Osteoblast (primary cell): ENCODE measurements around the gene LYRM9. TPM values are rescaled to one million over a fixed set of nuclear protein-coding genes. Genes with fewer than 3 reads are reported as not detected.
A peak's percentile ranks its signal among the peaks of the same experiment; 100 is the strongest.

Source experiments
- DNase-seq: peaks from one replicate; pipeline ENCODE4 v3.0.0; 2011; ENCODE audit warnings: low spot score, mixed read lengths; ENCODE audit not compliant: insufficient read length; ENCODE audit errors: missing footprints
- H2AFZ ChIP-seq: 2 replicates; pipeline ENCODE4 v1.6.0; 2011; ENCODE audit warnings: mild to moderate bottlenecking, low read length
- H3K27ac ChIP-seq: 2 replicates; pipeline ENCODE4 v1.5.1; 2011; ENCODE audit warnings: mild to moderate bottlenecking, low read depth, low read length, moderate library complexity
- H3K27me3 ChIP-seq: 2 replicates; pipeline ENCODE4 v1.6.0; 2012; ENCODE audit warnings: mild to moderate bottlenecking, control low read depth, inconsistent platforms, low read length, moderate library complexity; ENCODE audit not compliant: insufficient read depth
- H3K36me3 ChIP-seq: 2 replicates; pipeline ENCODE4 v1.5.1; 2011; ENCODE audit warnings: mild to moderate bottlenecking, low read length, control low read depth, moderate library complexity; ENCODE audit not compliant: insufficient read depth
- H3K4me1 ChIP-seq: 2 replicates; pipeline ENCODE4 v1.5.1; 2011; ENCODE audit warnings: mild to moderate bottlenecking, low read length, control low read depth, moderate library complexity; ENCODE audit not compliant: insufficient read depth
- H3K4me2 ChIP-seq: 2 replicates; pipeline ENCODE4 v1.6.0; 2011; ENCODE audit warnings: mild to moderate bottlenecking, low read length; ENCODE audit not compliant: insufficient read depth
- H3K4me3 ChIP-seq: fragments of 200-600 bp; sonication (generic); 3 replicates; pipeline ENCODE4 v1.5.1; 2012; ENCODE audit warnings: mild to moderate bottlenecking, low read length, inconsistent platforms; ENCODE audit not compliant: insufficient read depth
- H3K79me2 ChIP-seq: 2 replicates; pipeline ENCODE4 v1.6.0; 2012; ENCODE audit warnings: mild to moderate bottlenecking, low read length, control low read depth, inconsistent platforms; ENCODE audit not compliant: insufficient read depth
- H3K9me3 ChIP-seq: 2 replicates; pipeline ENCODE4 v1.5.1; 2011; ENCODE audit warnings: low read depth, low read length, control low read depth
- H4K20me1 ChIP-seq: 2 replicates; pipeline ENCODE4 v1.6.0; 2012; ENCODE audit warnings: mild to moderate bottlenecking, low read length, control low read depth; ENCODE audit not compliant: insufficient read depth
- CTCF ChIP-seq: IDR thresholded peaks from 2 replicates; pipeline ENCODE4 v1.5.1; 2011; ENCODE audit warnings: mild to moderate bottlenecking, low read depth, low read length, moderate library complexity; ENCODE audit errors: extremely low read depth
- total RNA-seq: library from RNA; depleted of rRNA; stranded (reverse); fragments of >200 nt; gene quantifications from 2 replicates; pipeline ENCODE4 v1.2.3, GENCODE V29; 2012

The LYRM9 gene
- 15.6 and 18.1 TPM in 2 replicates for total RNA-seq

GRCh38 chr17:27892866-27893769 lies at the start of gene LYRM9:
TSS of gene LYRM9 (minus strand) at chr17:27893365. CDS start at chr17:27882694, 10,671 bp downstream.
- H2AFZ ChIP-seq: peak within 1 kb of the TSS; percentile 90
- peaks cover 30% of the 10 kb centered on the region for H3K27me3 ChIP-seq
- H3K27ac ChIP-seq: peak within 1 kb of the TSS; percentile 56
- no peaks in the 10 kb centered on the region for H3K36me3 ChIP-seq
- TF ChIP-seq CTCF: peak; percentile 76
- DNase-seq: peak; percentile 98
- H3K4me2 ChIP-seq: peak within 1 kb of the TSS; percentile 79
- H4K20me1 ChIP-seq: no peaks in the 10 kb centered on the region
- peaks cover 11% of the 10 kb centered on the region for H3K4me1 ChIP-seq
- H3K9me3 ChIP-seq: no peaks in the 10 kb centered on the region
- no peaks in the 10 kb centered on the region for H3K79me2 ChIP-seq
- peak within 1 kb of the TSS; percentile 80 for H3K4me3 ChIP-seq

GRCh38 chr17:27940503-27941428 lies 47.6 kb upstream of the LYRM9 start:
- Histone ChIP-seq H2AFZ (no peak overlapping the region), H4K20me1 (no peaks in the 10 kb centered on the region), H3K36me3 (no peaks in the 10 kb centered on the region), H3K4me1 (no peaks in the 10 kb centered on the region), H3K4me3 (no peak overlapping the region), H3K27me3 (peaks cover 7% of the 10 kb centered on the region), H3K4me2 (no peak overlapping the region), H3K79me2 (no peaks in the 10 kb centered on the region), H3K27ac (no peak overlapping the region), H3K9me3 (no peaks in the 10 kb centered on the region)
- no peak for TF ChIP-seq CTCF
- DNase-seq: no peak

- H3K36me3 ChIP-seq: no peaks in the 10 kb centered on the region
- peaks cover 3% of the 10 kb centered on the region for H3K27me3 ChIP-seq
- H3K9me3 ChIP-seq: no peaks in the 10 kb centered on the region
- H3K79me2 ChIP-seq: no peaks in the 10 kb centered on the region
- DNase-seq: no peak
- H3K4me2 ChIP-seq: no peak overlapping the region
- H3K4me1 ChIP-seq: no peaks in the 10 kb centered on the region
- H3K27ac ChIP-seq: no peak overlapping the region
- no peak for TF ChIP-seq CTCF
- no peaks in the 10 kb centered on the region for H4K20me1 ChIP-seq
- no peak overlapping the region for H2AFZ ChIP-seq
- H3K4me3 ChIP-seq: no peak overlapping the region
Measured at GRCh38 chr17:27939474-27940465, 46.6 kb upstream of the LYRM9 start.
